ENCODE data around the gene XYLT1. TPM values are rescaled to one million over a fixed set of nuclear protein-coding genes. Genes with fewer than 3 reads are reported as not detected.

The XYLT1 gene
- total RNA-seq, 1 experiment from 2014 or later = 13.0 TPM

GRCh38 chr16:17408955-17409441, 61.8 kb downstream of the XYLT1 start:
- peaks cover 40% of the 10 kb centered on the region for H3K4me1 ChIP-seq (replicated peaks)
- peaks cover 3% of the 10 kb centered on the region; the same call in 1 of the 2 replicates for H3K9me3 ChIP-seq (replicated peaks)
- H3K27me3 ChIP-seq (replicated peaks) = no peaks in the 10 kb centered on the region
- H3K27ac ChIP-seq = no peak overlapping the region
- DNase-seq (ENCODE audit: low read depth in 1 of 2, low spot score in 2 of 2) = no peak
- no peaks in the 10 kb centered on the region for H3K36me3 ChIP-seq
- no peak overlapping the region for H3K4me3 ChIP-seq

- no peak for DNase-seq (ENCODE audit: low read depth in 1 of 2, low spot score in 2 of 2)
- peaks cover 40% of the 10 kb centered on the region for H3K4me1 ChIP-seq (replicated peaks)
- H3K27me3 ChIP-seq (replicated peaks) = no peaks in the 10 kb centered on the region
- peaks cover 3% of the 10 kb centered on the region; the same call in 1 of the 2 replicates for H3K9me3 ChIP-seq (replicated peaks)
- H3K27ac ChIP-seq = no peak overlapping the region
- no peaks in the 10 kb centered on the region for H3K36me3 ChIP-seq
- no peak overlapping the region for H3K4me3 ChIP-seq
Measured at GRCh38 chr16:17408296-17408695, 62.5 kb downstream of the XYLT1 start.

GRCh38 chr16:17407321-17407720, 63.4 kb downstream of the XYLT1 start:
- H3K27ac ChIP-seq = no peak overlapping the region

GRCh38 chr16:17404941-17405689, 65.6 kb downstream of the XYLT1 start:
- H3K4me1 ChIP-seq (replicated peaks) = peaks cover 22% of the 10 kb centered on the region
- H3K27ac ChIP-seq = no peak overlapping the region
- H3K9me3 ChIP-seq (replicated peaks) = no peaks in the 10 kb centered on the region
- no peaks in the 10 kb centered on the region for H3K27me3 ChIP-seq (replicated peaks)
- peak in 1 of 2 experiments; percentile 13 for DNase-seq (ENCODE audit: low read depth in 1 of 2, low spot score in 2 of 2)
- no peaks in the 10 kb centered on the region for H3K36me3 ChIP-seq
- no peak overlapping the region for H3K4me3 ChIP-seq

More at GRCh38 chr16:17407321-17407720, 63.4 kb downstream of the XYLT1 start:
- no peaks in the 10 kb centered on the region for H3K9me3 ChIP-seq (replicated peaks)
- peaks cover 32% of the 10 kb centered on the region for H3K4me1 ChIP-seq (replicated peaks)
- H3K27me3 ChIP-seq (replicated peaks) = no peaks in the 10 kb centered on the region
- H3K36me3 ChIP-seq = no peaks in the 10 kb centered on the region
- DNase-seq (ENCODE audit: low read depth in 1 of 2, low spot score in 2 of 2) = no peak
- no peak overlapping the region for H3K4me3 ChIP-seq

GRCh38 chr16:17403859-17404545, 66.8 kb downstream of the XYLT1 start:
- Histone ChIP-seq H3K4me1 (replicated peaks) (peaks cover 22% of the 10 kb centered on the region), H3K27ac (no peak overlapping the region), H3K9me3 (replicated peaks) (no peaks in the 10 kb centered on the region), H3K4me3 (no peak overlapping the region), H3K27me3 (replicated peaks) (no peaks in the 10 kb centered on the region), H3K36me3 (no peaks in the 10 kb centered on the region)
- no peak for DNase-seq (ENCODE audit: low read depth in 1 of 2, low spot score in 2 of 2)

GRCh38 chr16:17403156-17403809, 67.5 kb downstream of the XYLT1 start:
- Histone ChIP-seq H3K9me3 (replicated peaks) (no peaks in the 10 kb centered on the region), H3K27ac (no peak overlapping the region), H3K27me3 (replicated peaks) (no peaks in the 10 kb centered on the region), H3K4me1 (replicated peaks) (peaks cover 22% of the 10 kb centered on the region), H3K36me3 (no peaks in the 10 kb centered on the region), H3K4me3 (no peak overlapping the region)
- DNase-seq (ENCODE audit: low read depth in 1 of 2, low spot score in 2 of 2) = no peak

- Histone ChIP-seq H3K4me3 (no peak overlapping the region), H3K9me3 (replicated peaks) (no peaks in the 10 kb centered on the region), H3K36me3 (no peaks in the 10 kb centered on the region), H3K27ac (no peak overlapping the region), H3K4me1 (replicated peaks) (peaks cover 16% of the 10 kb centered on the region), H3K27me3 (replicated peaks) (no peaks in the 10 kb centered on the region)
- peak; percentile 61 to 68 for DNase-seq (ENCODE audit: low read depth in 1 of 2, low spot score in 2 of 2)
Measured at GRCh38 chr16:17397499-17397891, 73.3 kb downstream of the XYLT1 start.

GRCh38 chr16:17396762-17397498, 73.8 kb downstream of the XYLT1 start:
- no peaks in the 10 kb centered on the region for H3K9me3 ChIP-seq (replicated peaks)
- H3K4me1 ChIP-seq (replicated peaks) = peaks cover 16% of the 10 kb centered on the region
- H3K27ac ChIP-seq = no peak overlapping the region

GRCh38 chr16:17395849-17396480, 74.8 kb downstream of the XYLT1 start:
- Histone ChIP-seq H3K36me3 (no peaks in the 10 kb centered on the region), H3K9me3 (replicated peaks) (no peaks in the 10 kb centered on the region), H3K27ac (no peak overlapping the region), H3K27me3 (replicated peaks) (no peaks in the 10 kb centered on the region), H3K4me1 (replicated peaks) (peaks cover 16% of the 10 kb centered on the region), H3K4me3 (no peak overlapping the region)
- no peak for DNase-seq (ENCODE audit: low read depth in 1 of 2, low spot score in 2 of 2)

More at GRCh38 chr16:17396762-17397498, 73.8 kb downstream of the XYLT1 start:
- H3K4me3 ChIP-seq = no peak overlapping the region
- peak in 1 of 2 experiments; percentile 28 for DNase-seq (ENCODE audit: low read depth in 1 of 2, low spot score in 2 of 2)
- no peaks in the 10 kb centered on the region for H3K36me3 ChIP-seq
- H3K27me3 ChIP-seq (replicated peaks) = no peaks in the 10 kb centered on the region

- no peaks in the 10 kb centered on the region for H3K9me3 ChIP-seq (replicated peaks)
- H3K4me3 ChIP-seq = no peak overlapping the region
- DNase-seq (ENCODE audit: low read depth in 1 of 2, low spot score in 2 of 2) = no peak
- H3K27ac ChIP-seq = no peak overlapping the region
- H3K4me1 ChIP-seq (replicated peaks) = peaks cover 23% of the 10 kb centered on the region
- H3K27me3 ChIP-seq (replicated peaks) = no peaks in the 10 kb centered on the region
- no peaks in the 10 kb centered on the region for H3K36me3 ChIP-seq
Measured at GRCh38 chr16:17392857-17393692, 77.7 kb downstream of the XYLT1 start.

- no peak for DNase-seq (ENCODE audit: low read depth in 1 of 2, low spot score in 2 of 2)
- Histone ChIP-seq H3K27ac (no peak overlapping the region), H3K9me3 (replicated peaks) (no peaks in the 10 kb centered on the region), H3K4me1 (replicated peaks) (peaks cover 15% of the 10 kb centered on the region), H3K4me3 (no peak overlapping the region), H3K36me3 (no peaks in the 10 kb centered on the region), H3K27me3 (replicated peaks) (no peaks in the 10 kb centered on the region)
Measured at GRCh38 chr16:17392127-17392856, 78.5 kb downstream of the XYLT1 start.

- no peak for DNase-seq (ENCODE audit: low read depth in 1 of 2, low spot score in 2 of 2)
- H3K4me1 ChIP-seq (replicated peaks) = peaks cover 10% of the 10 kb centered on the region
- no peak overlapping the region for H3K27ac ChIP-seq
- no peaks in the 10 kb centered on the region for H3K36me3 ChIP-seq
- no peaks in the 10 kb centered on the region for H3K27me3 ChIP-seq (replicated peaks)
- H3K9me3 ChIP-seq (replicated peaks) = no peaks in the 10 kb centered on the region
- H3K4me3 ChIP-seq = no peak overlapping the region
Measured at GRCh38 chr16:17391715-17392114, 79.0 kb downstream of the XYLT1 start.
